ENCODE data around the gene TARS1.
"Not testable (repeated sequence)": the region's sequence is repeated elsewhere in the genome, so short reads cannot be mapped to it uniquely, and the experiment has no call there.

TARS1 gene

DNA sequence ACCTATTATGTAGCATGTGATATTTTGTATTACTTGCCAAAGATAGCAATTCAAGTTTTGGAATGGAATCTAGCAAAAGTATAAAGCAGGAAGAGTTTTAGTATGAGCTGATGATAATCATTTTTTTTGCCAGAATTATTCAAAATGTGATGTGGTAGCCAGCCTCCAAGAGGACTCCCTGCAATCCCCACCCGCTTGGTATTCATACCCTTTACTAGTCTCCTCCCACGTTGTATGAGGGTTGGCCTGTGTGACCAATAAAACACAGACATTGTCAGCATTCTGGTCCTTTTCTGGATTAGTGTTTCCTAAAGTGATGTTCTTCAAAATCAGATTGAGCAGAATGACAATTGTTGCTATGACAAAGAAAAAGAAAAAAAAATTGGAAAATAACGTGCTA, 63.8 kb downstream of the TARS1 start:
- H3K9me3 ChIP-seq (ENCODE audit: control insufficient read depth, low read length) = no peaks in the 10 kb centered on the region
- no peaks in the 10 kb centered on the region for H3K27me3 ChIP-seq (replicated peaks; ENCODE audit: control insufficient read depth, insufficient read depth, low read length, poor library complexity, severe bottlenecking)
- no peak for DNase-seq
- H3K36me3 ChIP-seq (ENCODE audit: control insufficient read depth, insufficient read depth, low read length) = no peaks in the 10 kb centered on the region
- no peaks in the 10 kb centered on the region for H3K4me1 ChIP-seq (ENCODE audit: control insufficient read depth, insufficient read depth, low read length, poor library complexity, severe bottlenecking)
- no peak overlapping the region for H3K27ac ChIP-seq (ENCODE audit: insufficient read depth, low read length, poor library complexity, severe bottlenecking)
- no peak overlapping the region for H3K4me3 ChIP-seq (ENCODE audit: insufficient read depth, low read depth, low read length, poor library complexity, severe bottlenecking)

DNA sequence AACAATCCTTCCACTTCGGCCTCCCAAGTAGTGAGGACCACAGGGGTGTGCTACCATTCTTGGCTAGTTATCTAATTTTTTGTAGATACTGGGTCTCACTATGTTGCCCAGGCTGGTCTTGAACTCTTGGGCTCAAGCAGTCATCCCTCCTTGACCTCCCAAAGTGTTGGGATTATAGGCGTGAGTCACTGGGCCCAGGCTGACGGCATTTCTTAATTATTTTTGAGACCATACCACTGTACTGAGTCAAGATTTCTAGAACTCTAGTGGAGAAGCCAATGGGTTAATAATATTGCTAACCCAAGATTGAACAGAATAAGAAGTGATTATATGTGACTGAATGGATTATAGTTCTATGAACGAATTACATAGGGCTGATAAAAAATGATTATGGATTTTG, 66.7 kb downstream of the TARS1 start:
- H3K4me3 ChIP-seq (ENCODE audit: insufficient read depth, low read depth, low read length, poor library complexity, severe bottlenecking) = no peak overlapping the region
- no peak overlapping the region for H3K27ac ChIP-seq (ENCODE audit: insufficient read depth, low read length, poor library complexity, severe bottlenecking)
- no peaks in the 10 kb centered on the region for H3K27me3 ChIP-seq (replicated peaks; ENCODE audit: control insufficient read depth, insufficient read depth, low read length, poor library complexity, severe bottlenecking)
- no peaks in the 10 kb centered on the region for H3K36me3 ChIP-seq (ENCODE audit: control insufficient read depth, insufficient read depth, low read length)
- DNase-seq = no peak
- no peaks in the 10 kb centered on the region for H3K9me3 ChIP-seq (ENCODE audit: control insufficient read depth, low read length)
- no peaks in the 10 kb centered on the region for H3K4me1 ChIP-seq (ENCODE audit: control insufficient read depth, insufficient read depth, low read length, poor library complexity, severe bottlenecking)

DNA sequence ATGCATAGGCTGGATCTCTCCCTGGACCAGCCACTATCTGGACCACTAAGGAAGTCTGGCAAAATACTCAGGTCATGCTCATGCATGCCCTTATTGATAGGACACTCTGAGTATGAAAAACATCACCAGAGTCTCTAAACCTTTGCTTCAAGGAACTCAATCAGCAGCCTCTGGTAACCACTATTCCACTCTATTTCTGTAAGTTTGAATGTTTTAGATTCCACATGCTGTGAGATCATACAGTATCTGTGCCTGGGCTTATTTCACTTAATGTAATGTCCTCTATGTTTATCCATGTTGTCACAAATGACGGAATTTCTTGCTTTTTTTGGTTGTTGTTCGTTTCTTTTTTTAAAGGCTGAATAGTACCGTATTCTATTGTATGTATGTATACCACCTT, 68.3 kb downstream of the TARS1 start:
- Histone ChIP-seq H3K4me1 (ENCODE audit: control insufficient read depth, insufficient read depth, low read length, poor library complexity, severe bottlenecking) (no peaks in the 10 kb centered on the region), H3K9me3 (ENCODE audit: control insufficient read depth, low read length) (no peaks in the 10 kb centered on the region), H3K27me3 (replicated peaks; ENCODE audit: control insufficient read depth, insufficient read depth, low read length, poor library complexity, severe bottlenecking) (no peaks in the 10 kb centered on the region), H3K4me3 (ENCODE audit: insufficient read depth, low read depth, low read length, poor library complexity, severe bottlenecking) (no peak overlapping the region), H3K36me3 (ENCODE audit: control insufficient read depth, insufficient read depth, low read length) (no peaks in the 10 kb centered on the region), H3K27ac (ENCODE audit: insufficient read depth, low read length, poor library complexity, severe bottlenecking) (no peak overlapping the region)
- DNase-seq = no peak

DNA sequence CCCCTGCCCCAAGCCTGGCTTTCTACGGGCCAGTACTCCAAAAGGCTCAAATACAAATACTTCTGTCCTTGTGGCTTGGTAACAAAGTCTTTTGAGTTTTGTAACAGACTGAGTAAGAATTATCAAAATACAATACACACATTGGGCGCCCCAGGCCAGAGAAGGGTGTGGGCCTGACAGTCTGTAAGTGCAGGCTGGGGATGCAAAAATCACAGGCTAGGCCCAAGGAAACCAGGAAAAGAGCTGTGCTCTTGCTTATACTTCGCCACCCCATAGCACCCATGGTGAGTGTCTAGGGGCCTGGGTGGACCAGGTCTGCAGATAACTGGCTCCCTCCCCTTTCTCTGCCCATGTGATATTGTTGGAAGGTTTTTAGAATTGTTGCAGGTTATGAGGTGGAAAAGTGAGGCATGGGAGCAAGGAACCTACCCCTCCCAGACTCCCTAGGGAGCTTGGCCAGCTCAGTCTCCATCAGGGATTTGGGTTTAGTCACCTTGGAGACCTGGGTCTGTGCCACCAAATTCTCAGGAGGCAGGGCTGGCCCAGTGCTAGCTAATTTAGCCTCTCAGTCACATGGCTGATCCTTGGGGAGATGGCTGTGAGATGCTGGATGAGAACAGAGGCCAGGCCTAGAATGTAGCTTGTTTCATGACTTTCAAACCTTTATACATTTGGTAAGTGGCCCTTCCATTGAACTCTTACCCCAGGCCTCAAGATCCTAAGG, 72.9 kb downstream of the TARS1 start:
- H3K4me3 ChIP-seq (ENCODE audit: insufficient read depth, low read depth, low read length, poor library complexity, severe bottlenecking) = no peak overlapping the region

DNA sequence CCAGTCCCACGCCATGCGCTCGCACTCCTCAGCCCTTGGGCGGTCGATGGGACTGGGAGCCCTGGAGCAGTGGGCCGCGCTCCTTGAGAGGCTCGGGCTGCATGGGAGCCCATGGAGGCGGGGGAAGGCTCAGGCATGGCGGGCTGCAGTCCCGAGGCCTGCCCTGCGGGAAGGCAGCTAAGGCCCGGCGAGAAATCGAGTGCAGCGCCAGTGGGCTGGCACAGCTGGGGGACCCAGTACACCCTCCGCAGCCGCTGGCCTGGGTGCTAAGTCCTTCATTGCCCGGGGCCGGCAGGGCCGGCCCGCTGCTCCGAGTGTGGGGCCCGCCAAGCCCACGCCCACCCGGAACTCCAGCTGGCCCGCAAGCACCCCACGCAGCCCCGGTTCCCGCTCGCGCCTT, 74.6 kb downstream of the TARS1 start:
- not testable (repeated sequence) for DNase-seq; H3K27ac ChIP-seq (ENCODE audit: insufficient read depth, low read length, poor library complexity, severe bottlenecking); H3K4me1 ChIP-seq (ENCODE audit: control insufficient read depth, insufficient read depth, low read length, poor library complexity, severe bottlenecking); H3K27me3 ChIP-seq (replicated peaks; ENCODE audit: control insufficient read depth, insufficient read depth, low read length, poor library complexity, severe bottlenecking); H3K36me3 ChIP-seq (ENCODE audit: control insufficient read depth, insufficient read depth, low read length); H3K9me3 ChIP-seq (ENCODE audit: control insufficient read depth, low read length); H3K4me3 ChIP-seq (ENCODE audit: insufficient read depth, low read depth, low read length, poor library complexity, severe bottlenecking)

More for the DNA sequence above, 72.9 kb downstream of the TARS1 start:
- no peaks in the 10 kb centered on the region for H3K4me1 ChIP-seq (ENCODE audit: control insufficient read depth, insufficient read depth, low read length, poor library complexity, severe bottlenecking)
- H3K27ac ChIP-seq (ENCODE audit: insufficient read depth, low read length, poor library complexity, severe bottlenecking) = no peak overlapping the region
- no peak for DNase-seq
- no peaks in the 10 kb centered on the region for H3K27me3 ChIP-seq (replicated peaks; ENCODE audit: control insufficient read depth, insufficient read depth, low read length, poor library complexity, severe bottlenecking)
- no peaks in the 10 kb centered on the region for H3K9me3 ChIP-seq (ENCODE audit: control insufficient read depth, low read length)
- no peaks in the 10 kb centered on the region for H3K36me3 ChIP-seq (ENCODE audit: control insufficient read depth, insufficient read depth, low read length)

DNA sequence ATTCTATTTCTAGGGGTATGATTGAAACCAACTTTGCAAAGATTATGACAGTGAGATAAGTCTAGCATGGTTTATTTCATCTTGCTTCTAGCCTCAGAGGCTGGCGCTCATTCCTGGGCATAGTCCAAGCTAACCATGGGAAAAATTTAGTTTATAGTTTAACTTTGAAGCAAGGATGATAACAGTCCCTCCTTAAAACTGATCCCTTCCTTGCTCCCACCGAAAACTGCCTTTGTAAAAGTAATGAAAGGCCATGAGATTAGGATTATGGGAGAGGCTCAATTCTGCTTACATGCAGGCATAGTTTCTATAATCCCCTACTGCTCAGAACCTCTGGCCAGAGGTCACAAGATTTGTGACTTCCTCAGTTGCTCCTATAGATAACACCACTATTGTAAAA, 75.7 kb downstream of the TARS1 start:
- H3K4me1 ChIP-seq (ENCODE audit: control insufficient read depth, insufficient read depth, low read length, poor library complexity, severe bottlenecking) = no peaks in the 10 kb centered on the region
- H3K36me3 ChIP-seq (ENCODE audit: control insufficient read depth, insufficient read depth, low read length) = no peaks in the 10 kb centered on the region
- no peaks in the 10 kb centered on the region for H3K27me3 ChIP-seq (replicated peaks; ENCODE audit: control insufficient read depth, insufficient read depth, low read length, poor library complexity, severe bottlenecking)
- no peak overlapping the region for H3K27ac ChIP-seq (ENCODE audit: insufficient read depth, low read length, poor library complexity, severe bottlenecking)
- no peak overlapping the region for H3K4me3 ChIP-seq (ENCODE audit: insufficient read depth, low read depth, low read length, poor library complexity, severe bottlenecking)
- no peak for DNase-seq
- H3K9me3 ChIP-seq (ENCODE audit: control insufficient read depth, low read length) = no peaks in the 10 kb centered on the region

Measured in effector memory CD4-positive, alpha-beta T cell (primary cell).